OCI-LY1 (cell line): Measurements from ENCODE around the gene NEGR1.

Source experiments
- H2AFZ ChIP-seq: fragments of 200-600 bp; sonication (generic), shearing (Covaris generic); 2 replicates; pipeline ENCODE4 v1.6.0; 2014; ENCODE audit warnings: antibody characterized with exemption, mild to moderate bottlenecking, low read length
- H3F3A ChIP-seq: fragments of 200-600 bp; sonication (generic), shearing (Covaris generic); 2 replicates; pipeline ENCODE4 v1.6.0; 2014; ENCODE audit warnings: mild to moderate bottlenecking, antibody characterized with exemption, low read length, moderate library complexity; ENCODE audit not compliant: insufficient read depth
- H3K27ac ChIP-seq: fragments of 200-600 bp; sonication (generic); 2 replicates; pipeline ENCODE4 v1.5.1; 2014; ENCODE audit warnings: low read length, mixed run types, mild to moderate bottlenecking, low read depth; ENCODE audit not compliant: poor library complexity, severe bottlenecking
- H3K27me3 ChIP-seq: fragments of 200-600 bp; sonication (generic); 2 replicates; pipeline ENCODE4 v1.6.0; 2014; ENCODE audit warnings: antibody characterized with exemption, mild to moderate bottlenecking, low read length, moderate library complexity; ENCODE audit not compliant: insufficient read depth
- H3K36me3 ChIP-seq: fragments of 200-600 bp; sonication (generic); 2 replicates; pipeline ENCODE4 v1.6.1; 2014; ENCODE audit warnings: mild to moderate bottlenecking, antibody characterized with exemption, low read length, moderate library complexity, mixed read lengths; ENCODE audit not compliant: insufficient read depth
- H3K4me1 ChIP-seq: fragments of 200-600 bp; sonication (generic); 2 replicates; pipeline ENCODE4 v1.5.1; 2014; ENCODE audit warnings: mild to moderate bottlenecking, low read length, moderate library complexity; ENCODE audit not compliant: insufficient read depth, severe bottlenecking
- H3K4me2 ChIP-seq: fragments of 200-600 bp; sonication (generic), shearing (Covaris generic); 2 replicates; pipeline ENCODE4 v1.6.1; 2014; ENCODE audit warnings: low read length
- H3K4me3 ChIP-seq: fragments of 200-600 bp; sonication (generic); 2 replicates; pipeline ENCODE4 v1.5.1; 2014; ENCODE audit warnings: low read length, low read depth, mild to moderate bottlenecking, mixed read lengths; ENCODE audit not compliant: poor library complexity, severe bottlenecking
- H3K79me2 ChIP-seq: fragments of 200-600 bp; shearing (Covaris generic); 2 replicates; pipeline ENCODE4 v1.6.1; 2016; ENCODE audit warnings: mixed run types, low read length, mixed read lengths; ENCODE audit not compliant: insufficient read depth
- H3K9ac ChIP-seq: fragments of 200-600 bp; sonication (generic), shearing (Covaris generic); 2 replicates; pipeline ENCODE4 v1.6.1; 2014; ENCODE audit warnings: mild to moderate bottlenecking, low read length, mixed read lengths
- H3K9me2 ChIP-seq: fragments of 200-600 bp; sonication (generic), shearing (Covaris generic); 2 replicates; pipeline ENCODE4 v1.6.1; 2014; ENCODE audit warnings: low read depth, mild to moderate bottlenecking, low read length, mixed read lengths
- H3K9me3 ChIP-seq: fragments of 200-600 bp; shearing (Covaris generic); 2 replicates; pipeline ENCODE4 v1.6.1; 2014; ENCODE audit warnings: low read length, mixed read lengths
- H4K20me1 ChIP-seq: fragments of 200-600 bp; sonication (generic), shearing (Covaris generic); 2 replicates; pipeline ENCODE4 v1.6.0; 2016; ENCODE audit warnings: mild to moderate bottlenecking, low read length; ENCODE audit not compliant: insufficient read depth
- CTCF ChIP-seq: fragments of 200-600 bp; sonication (generic), shearing (Covaris generic); IDR thresholded peaks from 2 replicates; pipeline ENCODE4 v1.5.1; 2017; ENCODE audit warnings: mild to moderate bottlenecking, antibody characterized with exemption, low read length, moderate library complexity, mixed read lengths
- EZH2 ChIP-seq: fragments of 200-600 bp; sonication (generic), shearing (Covaris generic); IDR thresholded peaks from 2 replicates; pipeline ENCODE4 v1.8.0; 2017; ENCODE audit warnings: borderline replicate concordance, mixed run types, mild to moderate bottlenecking, antibody characterized with exemption, low read length, moderate library complexity, mixed read lengths

The NEGR1 gene

GRCh38 chr1:72100771-72101170 is 181.6 kb downstream of the NEGR1 start:
- no peaks in the 10 kb centered on the region for H3K9me2 ChIP-seq
- TF ChIP-seq EZH2, result no peak
- no peak for TF ChIP-seq CTCF
- no peak overlapping the region for H3K4me3 ChIP-seq
- no peaks in the 10 kb centered on the region for H3K36me3 ChIP-seq
- no peaks in the 10 kb centered on the region for H4K20me1 ChIP-seq
- H3K79me2 ChIP-seq, result no peaks in the 10 kb centered on the region
- H3K4me1 ChIP-seq, result no peaks in the 10 kb centered on the region
- H3K27me3 ChIP-seq, result no peaks in the 10 kb centered on the region
- H3K27ac ChIP-seq, result no peak overlapping the region
- no peak overlapping the region for H2AFZ ChIP-seq
- H3K9me3 ChIP-seq, result no peaks in the 10 kb centered on the region
- H3K9ac ChIP-seq, result no peak overlapping the region
- H3K4me2 ChIP-seq, result no peak overlapping the region
- H3F3A ChIP-seq, result no peaks in the 10 kb centered on the region

- no peaks in the 10 kb centered on the region for H3K9me3 ChIP-seq
- no peaks in the 10 kb centered on the region for H3K27me3 ChIP-seq
- no peak overlapping the region for H3K27ac ChIP-seq
- H4K20me1 ChIP-seq, result no peaks in the 10 kb centered on the region
- no peaks in the 10 kb centered on the region for H3K9me2 ChIP-seq
- no peak overlapping the region for H3K4me3 ChIP-seq
- no peaks in the 10 kb centered on the region for H3K4me1 ChIP-seq
- no peak overlapping the region for H3K9ac ChIP-seq
- H3K36me3 ChIP-seq, result no peaks in the 10 kb centered on the region
- TF ChIP-seq EZH2 (no peak), CTCF (no peak)
- H3F3A ChIP-seq, result no peaks in the 10 kb centered on the region
- no peak overlapping the region for H2AFZ ChIP-seq
- no peaks in the 10 kb centered on the region for H3K79me2 ChIP-seq
- H3K4me2 ChIP-seq, result no peak overlapping the region
Measured at GRCh38 chr1:72097851-72098570, 184.3 kb downstream of the NEGR1 start.

GRCh38 chr1:72094209-72094608 is 188.1 kb downstream of the NEGR1 start:
- Histone ChIP-seq H3K27me3 (no peaks in the 10 kb centered on the region), H4K20me1 (no peaks in the 10 kb centered on the region), H3K79me2 (no peaks in the 10 kb centered on the region), H3K36me3 (no peaks in the 10 kb centered on the region), H3K9me2 (no peaks in the 10 kb centered on the region), H3K4me1 (no peaks in the 10 kb centered on the region), H3K9ac (no peak overlapping the region), H3K27ac (no peak overlapping the region), H3K4me2 (no peak overlapping the region), H3K9me3 (no peaks in the 10 kb centered on the region), H2AFZ (no peak overlapping the region), H3F3A (no peaks in the 10 kb centered on the region), H3K4me3 (no peak overlapping the region)
- TF ChIP-seq CTCF (no peak), EZH2 (no peak)
